ENCODE data around the gene SULT1B1.

SULT1B1 gene

GRCh38 chr4:69684804-69685203 lies 75.6 kb downstream of the SULT1B1 start:
- no peak for DNase-seq

Data from OCI-M1 (cell line).